Psoas muscle (tissue), 8 donors: Measurements from ENCODE around the gene ARHGAP30. TPM values are rescaled to one million over a fixed set of nuclear protein-coding genes. Genes with fewer than 3 reads are reported as not detected.
A peak's percentile ranks its signal among the peaks of the same experiment; 100 is the strongest.

ENCODE experiments used
- ATAC-seq, 4 donors: fragments of 200-7000 bp; cut with Tn5 transposase; one replicate each; pipeline ENCODE4 v1.9.1; 2020; ENCODE audit warnings: moderate library complexity in 3 of 4, mild to moderate bottlenecking in 2 of 4
- DNase-seq, 2 donors: peaks; one replicate each; pipeline ENCODE4 v3.0.0-alpha.2; 2020
- H3K27ac ChIP-seq: fragments of 200-600 bp; one replicate; pipeline ENCODE4 v1.8.0; 2022
- H3K27me3 ChIP-seq, 3 donors: fragments of 200-600 bp in 1 of 3; one replicate each; pipeline versions ENCODE4 v1.6.1 to v1.8.0; 2013 to 2022; ENCODE audit warnings: low read length in 2 of 3, mild to moderate bottlenecking in 2 of 3, moderate library complexity in 1 of 3; ENCODE audit not compliant: insufficient read depth in 3 of 3
- H3K36me3 ChIP-seq, 2 donors: fragments of 200-600 bp in 1 of 2; one replicate each; pipeline versions ENCODE4 v1.6.1 to v1.8.0; 2013 to 2022; ENCODE audit warnings: low read depth in 1 of 2, mild to moderate bottlenecking in 1 of 2, moderate library complexity in 1 of 2; ENCODE audit not compliant: insufficient read depth in 1 of 2
- H3K4me1 ChIP-seq: fragments of 200-600 bp; one replicate; pipeline ENCODE4 v1.8.0; 2022
- H3K4me3 ChIP-seq: fragments of 200-600 bp; one replicate; pipeline ENCODE4 v1.8.0; 2022; ENCODE audit warnings: mild to moderate bottlenecking
- H3K9me3 ChIP-seq: fragments of 200-600 bp; one replicate; pipeline ENCODE4 v1.8.0; 2022
- CTCF ChIP-seq: fragments of 200-600 bp; IDR thresholded peaks from one replicate; pipeline ENCODE4 v1.8.0; 2022; ENCODE audit warnings: antibody characterized with exemption
- WGBS, 3 donors: extraction: QIAGEN DNeasy Blood & Tissue Kit; methylation state at CpG; one replicate each; pipeline versions ENCODE4 v1.1.6 to v1.1.7; 2013; 5-methylcytosine and 5-hydroxymethylcytosine counted together
- intact Hi-C, 2 donors: fragments of 100-400 bp; cut with DNase I; formaldehyde crosslinking; loops; one replicate each; pipeline versions ENCODE4 v1.11.0 to v1.14.2; 2022
- polyA plus RNA-seq, 3 donors: library from polyadenylated mRNA; stranded (reverse); fragments of 200-250 nt; gene quantifications; one replicate each; pipeline ENCODE4 v1.2.3, GENCODE V29; 2013
- total RNA-seq, 4 donors: library from RNA; stranded (reverse); fragmentation: NEBNext Ultra II Directional in 2 of 4; extraction: Animal tissue kit (Norgen Biotek cat#: 25700) in 2 of 4; gene quantifications; one replicate each; pipeline versions ENCODE4 v1.2.1 to v1.2.4, GENCODE V29; 2021 to 2023
- donor health status: healthy with polysubstance abuse.
- donor health status: DM: no; HTN: no; CAD: no; lungs with moderate emphysema.
- donor health status: Bipolar disorder and iron deficiency.
- donor health status: healthy.
- donor health status: DM: yes; HTN: yes; CAD: no.
- donor health status: DM: no; HTN: no; CAD: no.
- donor health status: DM: no; HTN: no; CAD: no.
- donor health status: DM: yes; HTN: yes; CAD: no.

The ARHGAP30 gene
- total and polyA plus RNA-seq, 7 donors: 0.44 to 3.3 (median 1.6) TPM

GRCh38 chr1:161100556-161100955 is 30.9 kb upstream of the ARHGAP30 start:
- H3K4me3 ChIP-seq: no peak overlapping the region
- no peaks in the 10 kb centered on the region for H3K9me3 ChIP-seq
- intact Hi-C loops: no loop called here
- H3K4me1 ChIP-seq: peaks cover 7% of the 10 kb centered on the region
- DNase-seq (peak in 1 of 2 donors; percentile 36), ATAC-seq (no peak)
- WGBS, 3 donors: 34 to 47% (median 38%) methylated on average over 2 of the region's 2 CpGs
- peaks cover 16 to 36% of the 10 kb centered on the region in 2 donors for H3K36me3 ChIP-seq
- peak overlapping the region; percentile 17 for H3K27ac ChIP-seq
- no peak for TF ChIP-seq CTCF
- no peaks in the 10 kb centered on the region for H3K27me3 ChIP-seq

- 67 to 78% (median 69%) methylated on average over 9 of the region's 9 CpGs for WGBS, 3 donors
- Histone ChIP-seq H3K36me3 (peaks cover 16 to 36% of the 10 kb centered on the region in 2 donors), H3K4me3 (peak overlapping the region; percentile 76), H3K9me3 (no peaks in the 10 kb centered on the region), H3K27me3 (no peaks in the 10 kb centered on the region), H3K4me1 (peaks cover 7% of the 10 kb centered on the region), H3K27ac (no peak overlapping the region)
- DNase-seq (peak in 1 of 2 donors; percentile 42), ATAC-seq (peak in 1 of 4 donors; percentile 8)
- intact Hi-C loops: loop anchor here (5.0 to 10.0 kb wide), 3 partner anchors 57 to 374 kb away; no protein-coding TSS in a partner anchor
- TF ChIP-seq CTCF: no peak
Measured at GRCh38 chr1:161099090-161099802, 29.6 kb upstream of the ARHGAP30 start.

DNA sequence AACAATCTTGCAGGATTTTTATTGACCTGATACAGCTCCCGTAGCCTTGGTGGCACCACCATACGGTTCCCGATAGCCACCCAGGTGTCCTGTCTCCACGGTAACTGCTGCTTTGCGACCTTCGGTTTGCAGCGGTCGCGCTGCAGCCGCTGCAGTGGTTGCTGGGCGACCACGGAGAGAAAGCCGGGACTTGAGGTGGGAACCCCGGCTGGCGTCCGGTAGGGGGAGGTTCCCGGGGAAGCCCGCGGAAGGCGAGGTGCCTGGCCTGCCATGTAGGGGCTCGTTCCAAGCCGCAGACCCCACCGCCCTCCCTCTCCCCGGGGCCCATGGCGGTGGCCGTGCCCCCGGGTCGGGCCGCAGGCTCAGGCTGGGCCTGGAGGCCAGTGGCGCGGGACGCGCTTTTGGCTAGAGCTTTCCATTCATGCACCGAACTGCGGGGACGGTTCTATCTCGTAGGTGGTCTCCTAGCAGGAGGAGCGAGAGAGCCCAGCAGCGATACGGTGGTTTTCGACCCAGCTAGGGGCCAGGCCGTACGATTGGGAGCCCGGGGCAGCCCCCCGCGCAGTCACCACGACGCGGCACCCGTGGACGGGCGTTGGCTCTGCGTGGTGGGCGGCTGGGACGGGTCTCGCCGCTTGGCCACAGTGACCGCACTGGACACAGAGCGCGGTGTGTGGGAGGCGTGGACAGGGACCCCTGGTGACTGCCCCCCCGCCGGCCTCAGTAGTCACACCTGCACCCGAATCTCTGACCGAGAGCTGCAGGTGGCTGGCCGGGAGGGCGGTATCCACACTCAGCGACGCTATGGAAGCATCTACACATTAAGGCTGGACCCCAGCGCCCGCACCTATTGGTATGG is 28.7 kb upstream of the ARHGAP30 start, which contains the start of gene KLHDC9:
TSS of gene KLHDC9 (plus strand) at position 152 of the 859 bp plus-strand sequence. CDS start at position 327, 175 bp downstream.
- H3K27ac ChIP-seq: peak within 1 kb of the TSS; percentile 58
- intact Hi-C loops: loop anchor here (5.0 to 10.0 kb wide), 3 partner anchors 56 to 374 kb away; no protein-coding TSS in a partner anchor
- WGBS, 3 donors: 12 to 15% (median 12%) methylated on average over 60 to 71 of the region's 71 CpGs
- peaks cover 13 to 36% of the 10 kb centered on the region in 2 donors for H3K36me3 ChIP-seq
- H3K4me3 ChIP-seq: peak within 1 kb of the TSS; percentile 76
- peak; percentile 76 to 91 (median 85) for ATAC-seq
- H3K9me3 ChIP-seq: no peaks in the 10 kb centered on the region
- H3K4me1 ChIP-seq: peaks cover 7% of the 10 kb centered on the region
- DNase-seq: peak; percentile 66 to 87
- TF ChIP-seq CTCF: no peak
- H3K27me3 ChIP-seq: no peaks in the 10 kb centered on the region

- H3K27me3 ChIP-seq: no peaks in the 10 kb centered on the region
- H3K27ac ChIP-seq: no peak overlapping the region
- peaks cover 8 to 26% of the 10 kb centered on the region in 2 donors for H3K36me3 ChIP-seq
- peaks cover 7% of the 10 kb centered on the region for H3K4me1 ChIP-seq
- TF ChIP-seq CTCF: no peak
- ATAC-seq (peak in 3 of 4 donors; percentile 16 to 22 (median 21)), DNase-seq (peak; percentile 61 to 77)
- intact Hi-C loops: loop anchor here (2.0 to 10.0 kb wide), 4 partner anchors 54 to 372 kb away; no protein-coding TSS in a partner anchor
- H3K4me3 ChIP-seq: no peak overlapping the region
- no peaks in the 10 kb centered on the region for H3K9me3 ChIP-seq
- WGBS, 3 donors: 13 to 27% (median 21%) methylated on average over 1 of the region's 1 CpG
Measured at GRCh38 chr1:161096530-161096929, 26.8 kb upstream of the ARHGAP30 start.
